Fibroblast of skin of left biceps (primary cell): Measurements from ENCODE around the gene KLK3.
"Not testable (repeated sequence)": the region's sequence is repeated elsewhere in the genome, so short reads cannot be mapped to it uniquely, and the experiment has no call there.

ENCODE experiments used
- DNase-seq, 2 experiments: peaks; one replicate each; pipeline ENCODE4 v3.0.0-alpha.2; 2013; ENCODE audit warnings: low read depth in 2 of 2

The KLK3 gene

GRCh38 chr19:50854636-50855410, at the start of gene KLK3:
Gene KLK3 (plus strand): TSS chr19:50854915. CDS start chr19:50854956, 41 bp downstream.
- DNase-seq, result no peak

- DNase-seq, result no peak
Measured at GRCh38 chr19:50808856-50809255, 45.9 kb upstream of the KLK3 start.

GRCh38 chr19:50811622-50812238, 43.0 kb upstream of the KLK3 start:
- not testable (repeated sequence) for DNase-seq

GRCh38 chr19:50812474-50812873, 42.2 kb upstream of the KLK3 start:
- no peak for DNase-seq

GRCh38 chr19:50814883-50815282, 39.8 kb upstream of the KLK3 start:
- DNase-seq, result no peak

- no peak for DNase-seq
Measured at GRCh38 chr19:50815439-50815838, 39.3 kb upstream of the KLK3 start.

GRCh38 chr19:50817941-50818858, 36.5 kb upstream of the KLK3 start:
- DNase-seq, result no peak

GRCh38 chr19:50818859-50819472, 35.7 kb upstream of the KLK3 start:
- DNase-seq, result no peak

- no peak for DNase-seq
Measured at GRCh38 chr19:50819636-50820035, 35.1 kb upstream of the KLK3 start.

GRCh38 chr19:50820086-50820485, 34.6 kb upstream of the KLK3 start:
- DNase-seq, result no peak

- no peak for DNase-seq
Measured at GRCh38 chr19:50820549-50821247, 34.0 kb upstream of the KLK3 start.

- no peak for DNase-seq
Measured at GRCh38 chr19:50821248-50821612, 33.5 kb upstream of the KLK3 start.

- no peak for DNase-seq
Measured at GRCh38 chr19:50821622-50822021, 33.1 kb upstream of the KLK3 start.

GRCh38 chr19:50822661-50823208, 32.0 kb upstream of the KLK3 start:
- no peak for DNase-seq

GRCh38 chr19:50823389-50824042, 31.2 kb upstream of the KLK3 start, which contains the start of gene KLK1:
Gene KLK1 (minus strand): TSS chr19:50823787. CDS start chr19:50823748, 39 bp downstream.
- DNase-seq, result no peak

- no peak for DNase-seq
Measured at GRCh38 chr19:50826492-50827240, 28.0 kb upstream of the KLK3 start.

- DNase-seq, result no peak
Measured at GRCh38 chr19:50827476-50827875, 27.2 kb upstream of the KLK3 start.

GRCh38 chr19:50829801-50830200, 24.9 kb upstream of the KLK3 start:
- DNase-seq, result no peak

GRCh38 chr19:50830266-50831025, 24.3 kb upstream of the KLK3 start:
- DNase-seq, result no peak
